Thyroid gland (tissue), 4 donors: ENCODE results near the gene ZMIZ1. TPM values are rescaled to one million over a fixed set of nuclear protein-coding genes. Genes with fewer than 3 reads are reported as not detected.
A peak's percentile ranks its signal among the peaks of the same experiment; 100 is the strongest.

ENCODE experiments used
- DNase-seq, 2 donors: peaks; one replicate each; pipeline ENCODE4 v3.0.0-alpha.2; 2019
- H3K27ac ChIP-seq, 3 donors: fragments of 200-600 bp; sonication (generic); 1 replicate in 2 of 3; 2 replicates in 1 of 3; pipeline ENCODE4 v1.5.1; 2016 to 2019; ENCODE audit warnings: mild to moderate bottlenecking in 1 of 3, moderate library complexity in 1 of 3
- H3K27me3 ChIP-seq: fragments of 200-600 bp; sonication (generic); one replicate; pipeline ENCODE4 v1.5.1; 2019
- H3K36me3 ChIP-seq, 2 donors: fragments of 200-600 bp; sonication (generic); one replicate each; pipeline ENCODE4 v1.5.1; 2016 to 2019
- H3K4me1 ChIP-seq, 2 donors: fragments of 200-600 bp; sonication (generic); one replicate each; pipeline ENCODE4 v1.5.1; 2017 to 2019
- H3K4me3 ChIP-seq, 3 donors: fragments of 200-600 bp; sonication (generic); replicated peaks in 1 of 3; 1 replicate in 2 of 3; 2 replicates in 1 of 3; pipeline ENCODE4 v1.5.1; 2016; ENCODE audit warnings: mild to moderate bottlenecking in 1 of 3
- H3K9me3 ChIP-seq: fragments of 200-600 bp; sonication (generic); one replicate; pipeline ENCODE4 v1.5.1; 2017
- CTCF ChIP-seq, 6 experiments: fragments of 200-600 bp in 3 of 6; fragments of 450-650 bp in 3 of 6; sonication (generic) in 3 of 6; IDR thresholded peaks; one replicate each; pipeline ENCODE4 v1.5.1; 2016 to 2019; ENCODE audit warnings: antibody characterized with exemption in 6 of 6, mild to moderate bottlenecking in 2 of 6, inconsistent platforms in 1 of 6, moderate library complexity in 1 of 6
- POLR2A ChIP-seq, 2 donors: fragments of 450-650 bp; IDR thresholded peaks; one replicate each; pipeline ENCODE4 v1.6.1; 2017; ENCODE audit warnings: antibody characterized with exemption in 2 of 2, mild to moderate bottlenecking in 2 of 2, moderate library complexity in 1 of 2
- WGBS, 2 donors: methylation state at CpG; one replicate each; pipeline ENCODE4 v1.1.5; 2017; 5-methylcytosine and 5-hydroxymethylcytosine counted together
- intact Hi-C: fragments of 100-400 bp; cut with DNase I; formaldehyde crosslinking; loops from one replicate; pipeline ENCODE4 v1.15.1; 2023
- total RNA-seq, 4 donors: library from RNA; depleted of rRNA; stranded (reverse); fragments of >200 nt; gene quantifications; one replicate each; pipeline ENCODE4 v1.2.3, GENCODE V29; 2016

ZMIZ1 gene
- total RNA-seq, 4 donors from 2014 or later, result 59.9 to 128 (median 94.4) TPM

DNA sequence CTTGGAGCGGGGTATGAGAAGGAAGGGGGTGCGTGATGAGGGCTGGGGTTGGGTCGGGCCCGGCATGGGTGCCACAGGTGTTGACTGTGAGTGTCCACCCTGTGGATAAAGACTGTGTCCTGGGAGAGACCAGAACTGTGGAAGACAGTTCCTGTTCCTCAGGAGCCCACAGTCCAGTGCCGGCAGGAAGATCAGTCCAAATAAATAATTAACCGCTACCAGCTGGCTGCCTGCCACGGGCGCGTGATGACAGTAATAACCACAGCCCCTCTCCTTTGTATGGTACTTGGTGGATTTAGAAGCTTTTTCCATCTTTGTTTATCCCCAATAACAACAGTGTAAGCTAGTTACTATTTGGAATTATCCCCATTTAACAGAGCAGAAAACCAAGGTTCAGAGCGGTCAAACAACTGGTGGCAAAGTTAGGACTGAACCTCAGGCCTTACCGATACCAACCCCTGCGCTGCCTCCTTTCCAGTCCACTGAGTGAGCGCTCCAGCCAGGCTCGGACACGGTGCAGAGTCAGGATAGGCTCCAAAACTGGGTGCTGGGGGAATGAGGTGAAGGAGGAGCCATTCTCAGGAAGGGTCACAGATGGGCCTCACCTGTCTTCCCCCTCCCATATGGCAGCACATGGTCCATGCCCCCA, 5.1 kb downstream of the ZMIZ1 start:
- H3K9me3 ChIP-seq, result no peaks in the 10 kb centered on the region
- peak; percentile 68 to 80 for DNase-seq

GRCh38 chr10:79074732-79075131, 6.0 kb downstream of the ZMIZ1 start:
- peak overlapping the region; percentile 98 to 99 (median 99) for H3K27ac ChIP-seq
- peak; percentile 56 to 84 for DNase-seq
- no peak overlapping the region for H3K4me3 ChIP-seq
- WGBS, 2 donors, result 24 to 37% methylated on average over 3 to 4 of the region's 4 CpGs
- no peaks in the 10 kb centered on the region for H3K27me3 ChIP-seq
- H3K36me3 ChIP-seq, result no peaks in the 10 kb centered on the region
- TF ChIP-seq POLR2A (IDR thresholded peaks at IDR 0.05) (no peak), CTCF (IDR thresholded peaks at IDR 0.05) (no peak)
- intact Hi-C loops, result loop anchor here (5.0 to 10.0 kb wide), 2 partner anchors 60 to 123 kb away; no protein-coding TSS in a partner anchor
- no peaks in the 10 kb centered on the region for H3K9me3 ChIP-seq
- peaks cover 83 to 84% of the 10 kb centered on the region in 2 donors for H3K4me1 ChIP-seq

More for the DNA sequence above, 5.1 kb downstream of the ZMIZ1 start:
- Histone ChIP-seq H3K27me3 (no peaks in the 10 kb centered on the region), H3K4me1 (peaks cover 75 to 76% of the 10 kb centered on the region in 2 donors), H3K4me3 (peak overlapping the region in 1 of 3 donors; percentile 2), H3K36me3 (no peaks in the 10 kb centered on the region), H3K27ac (peak overlapping the region; percentile 98 to 99 (median 99))
- WGBS, 2 donors, result 36 to 49% methylated on average over 14 to 15 of the region's 15 CpGs
- intact Hi-C loops, result loop anchor here (5.0 to 10.0 kb wide), 2 partner anchors 61 to 123 kb away; no protein-coding TSS in a partner anchor
- TF ChIP-seq CTCF (IDR thresholded peaks at IDR 0.05), result no peak
- peak in 1 of 2 donors; percentile 48 for TF ChIP-seq POLR2A (IDR thresholded peaks at IDR 0.05)

DNA sequence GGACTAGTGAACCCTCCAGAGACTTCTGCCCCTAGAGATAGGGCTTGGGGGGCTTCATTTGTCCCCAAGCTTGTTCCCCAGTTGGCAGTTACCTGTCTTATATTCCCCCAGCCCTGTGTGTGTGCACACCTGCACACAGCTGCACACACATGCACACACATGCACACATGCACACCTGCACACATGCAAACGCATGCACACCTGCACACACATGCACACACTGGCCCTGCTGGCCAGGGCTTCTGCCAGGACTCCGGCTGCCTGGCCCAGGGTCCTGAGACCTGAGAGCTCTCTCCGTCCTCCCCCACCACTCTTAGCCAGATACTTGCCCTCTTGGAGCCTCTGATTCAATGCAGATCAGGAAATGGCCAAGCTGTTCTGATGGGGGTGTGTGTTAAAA, 6.7 kb downstream of the ZMIZ1 start:
- Histone ChIP-seq H3K4me3 (no peak overlapping the region), H3K9me3 (no peaks in the 10 kb centered on the region), H3K4me1 (peaks cover 88 to 91% of the 10 kb centered on the region in 2 donors), H3K27ac (peak overlapping the region in 2 of 3 donors; percentile 98 to 99), H3K36me3 (no peaks in the 10 kb centered on the region), H3K27me3 (no peaks in the 10 kb centered on the region)
- WGBS, 2 donors, result 84 to 85% methylated on average over 3 of the region's 3 CpGs
- TF ChIP-seq POLR2A (IDR thresholded peaks at IDR 0.05) (no peak), CTCF (IDR thresholded peaks at IDR 0.05) (no peak)
- intact Hi-C loops, result loop anchor here (10.0 kb wide), 1 partner anchor 59 kb away; no protein-coding TSS in a partner anchor
- no peak for DNase-seq

DNA sequence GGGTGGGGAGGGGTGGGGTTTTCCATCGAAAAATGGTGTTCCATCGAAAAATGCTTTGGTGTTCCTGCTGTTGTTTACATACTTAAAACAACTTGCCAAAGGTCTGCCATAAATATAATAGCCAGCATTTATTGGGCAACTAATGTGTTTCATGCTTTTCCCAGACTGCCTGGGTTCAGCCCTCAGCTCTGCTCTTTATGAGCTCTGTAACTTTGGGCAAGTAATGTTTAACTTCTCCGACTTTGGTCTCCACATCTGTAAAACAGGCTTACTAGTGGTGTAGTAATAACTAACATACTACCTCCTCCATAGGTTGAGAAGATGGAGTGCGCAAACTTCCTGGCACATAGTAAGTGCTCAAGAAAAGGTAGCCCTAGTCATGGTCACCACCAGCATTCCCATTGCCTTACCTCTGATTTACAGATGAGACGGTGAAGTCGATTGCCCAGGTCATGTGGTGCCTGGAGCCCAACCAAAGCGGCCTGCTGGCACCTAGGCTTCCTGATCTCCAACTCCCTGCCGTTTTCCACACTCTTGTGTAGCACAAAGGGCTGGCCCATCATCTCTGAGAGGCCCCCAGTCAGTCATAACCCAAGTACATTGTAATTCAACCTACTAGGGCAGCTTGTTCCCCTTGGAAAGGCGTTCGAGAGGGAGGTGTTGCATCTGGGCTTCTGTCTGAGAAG, 8.9 kb downstream of the ZMIZ1 start:
- TF ChIP-seq CTCF (IDR thresholded peaks at IDR 0.05) (no peak), POLR2A (IDR thresholded peaks at IDR 0.05) (no peak)
- H3K4me1 ChIP-seq, result peaks cover 97 to 100% of the 10 kb centered on the region in 2 donors
- H3K36me3 ChIP-seq, result no peaks in the 10 kb centered on the region
- peak overlapping the region in 2 of 3 donors; percentile 14 to 60 for H3K27ac ChIP-seq
- no peak for DNase-seq
- 80 to 81% methylated on average over 10 of the region's 10 CpGs for WGBS, 2 donors
- H3K9me3 ChIP-seq, result no peaks in the 10 kb centered on the region
- H3K27me3 ChIP-seq, result no peaks in the 10 kb centered on the region
- H3K4me3 ChIP-seq, result no peak overlapping the region
- intact Hi-C loops, result loop anchor here (10.0 kb wide), 1 partner anchor 57 kb away; no protein-coding TSS in a partner anchor
